T-helper 1 cell (primary cell): ENCODE results near the gene GPR55.
A peak's percentile ranks its signal among the peaks of the same experiment; 100 is the strongest.
"Not testable (repeated sequence)": the region's sequence is repeated elsewhere in the genome, so short reads cannot be mapped to it uniquely, and the experiment has no call there.

ENCODE experiments used
- DNase-seq, 5 donors: peaks; one replicate each; pipeline ENCODE4 v3.0.0-alpha.2; 2012 to 2020

GPR55 gene

GRCh38 chr2:230950874-230951339 is 25.9 kb upstream of the GPR55 start:
- no peak for DNase-seq

- peak in 1 of 5 donors; percentile 56 for DNase-seq
Measured at GRCh38 chr2:230949966-230950873, 25.2 kb upstream of the GPR55 start.

- no peak for DNase-seq
Measured at GRCh38 chr2:230947908-230948365, 22.9 kb upstream of the GPR55 start.

GRCh38 chr2:230947235-230947576 is 22.2 kb upstream of the GPR55 start:
- no peak for DNase-seq

- DNase-seq: no peak
Measured at GRCh38 chr2:230946429-230947234, 21.6 kb upstream of the GPR55 start.

- no peak for DNase-seq
Measured at GRCh38 chr2:230944757-230945372, 19.8 kb upstream of the GPR55 start.

- peak in 1 of 5 donors; percentile 86 for DNase-seq
Measured at GRCh38 chr2:230944123-230944653, 19.1 kb upstream of the GPR55 start.

GRCh38 chr2:230942920-230943896 is 18.2 kb upstream of the GPR55 start:
- DNase-seq: peak in 1 of 5 donors; percentile 65

GRCh38 chr2:230942371-230942770 is 17.3 kb upstream of the GPR55 start:
- DNase-seq: no peak

GRCh38 chr2:230941202-230942180 is 16.4 kb upstream of the GPR55 start:
- DNase-seq: no peak

- no peak for DNase-seq
Measured at GRCh38 chr2:230940471-230940815, 15.4 kb upstream of the GPR55 start.

GRCh38 chr2:230939691-230940470 is 14.8 kb upstream of the GPR55 start:
- no peak for DNase-seq

- no peak for DNase-seq
Measured at GRCh38 chr2:230939066-230939591, 14.1 kb upstream of the GPR55 start.

GRCh38 chr2:230938516-230939065 is 13.5 kb upstream of the GPR55 start:
- DNase-seq: no peak

GRCh38 chr2:230938098-230938497 is 13.1 kb upstream of the GPR55 start:
- DNase-seq: no peak

GRCh38 chr2:230937362-230937761 is 12.3 kb upstream of the GPR55 start:
- DNase-seq: no peak

- not testable (repeated sequence) for DNase-seq
Measured at GRCh38 chr2:230936243-230936642, 11.2 kb upstream of the GPR55 start.

GRCh38 chr2:230935130-230935430 is 10.0 kb upstream of the GPR55 start:
- no peak for DNase-seq
